GM12864 (cell line): ENCODE measurements around the gene AIRE.
"Not testable (repeated sequence)": the region's sequence is repeated elsewhere in the genome, so short reads cannot be mapped to it uniquely, and the experiment has no call there.

Source experiments
- DNase-seq: peaks from one replicate; pipeline ENCODE4 v3.0.0-alpha.2; 2011; ENCODE audit warnings: low read depth
- H3K4me3 ChIP-seq: 2 replicates; pipeline ENCODE4 v1.5.1; 2011; ENCODE audit warnings: mild to moderate bottlenecking, low read depth, low read length, control low read depth
- TF ChIP-seq, protein P1 (sequence below): IDR thresholded peaks from 2 replicates; pipeline ENCODE4 v1.5.1; 2011; ENCODE audit warnings: low read depth, mild to moderate bottlenecking, moderate library complexity, low read length, control low read depth, inconsistent platforms; ENCODE audit errors: missing control alignments

The AIRE gene

DNA sequence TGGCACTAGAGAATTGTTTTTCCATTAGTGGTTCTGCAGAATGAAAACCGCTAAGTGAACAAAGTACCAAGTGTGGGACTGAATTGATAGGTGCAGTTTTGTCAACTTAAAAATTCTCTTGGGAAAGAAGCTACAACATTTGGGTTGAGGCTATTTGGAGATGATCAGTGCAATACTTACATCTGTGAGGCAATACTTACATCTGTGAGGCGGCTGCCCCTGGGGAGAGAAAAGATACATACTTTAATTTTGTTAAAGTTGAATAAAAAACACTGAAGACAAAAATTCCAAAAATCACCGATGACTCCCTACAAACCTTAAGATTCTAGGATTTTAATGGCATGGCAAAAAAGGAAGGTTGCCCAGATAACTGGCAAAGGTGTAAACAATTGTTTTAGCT lies 51.8 kb downstream of the AIRE start:
- TF ChIP-seq, protein P1, sequence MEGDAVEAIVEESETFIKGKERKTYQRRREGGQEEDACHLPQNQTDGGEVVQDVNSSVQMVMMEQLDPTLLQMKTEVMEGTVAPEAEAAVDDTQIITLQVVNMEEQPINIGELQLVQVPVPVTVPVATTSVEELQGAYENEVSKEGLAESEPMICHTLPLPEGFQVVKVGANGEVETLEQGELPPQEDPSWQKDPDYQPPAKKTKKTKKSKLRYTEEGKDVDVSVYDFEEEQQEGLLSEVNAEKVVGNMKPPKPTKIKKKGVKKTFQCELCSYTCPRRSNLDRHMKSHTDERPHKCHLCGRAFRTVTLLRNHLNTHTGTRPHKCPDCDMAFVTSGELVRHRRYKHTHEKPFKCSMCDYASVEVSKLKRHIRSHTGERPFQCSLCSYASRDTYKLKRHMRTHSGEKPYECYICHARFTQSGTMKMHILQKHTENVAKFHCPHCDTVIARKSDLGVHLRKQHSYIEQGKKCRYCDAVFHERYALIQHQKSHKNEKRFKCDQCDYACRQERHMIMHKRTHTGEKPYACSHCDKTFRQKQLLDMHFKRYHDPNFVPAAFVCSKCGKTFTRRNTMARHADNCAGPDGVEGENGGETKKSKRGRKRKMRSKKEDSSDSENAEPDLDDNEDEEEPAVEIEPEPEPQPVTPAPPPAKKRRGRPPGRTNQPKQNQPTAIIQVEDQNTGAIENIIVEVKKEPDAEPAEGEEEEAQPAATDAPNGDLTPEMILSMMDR, result no peak
- no peak overlapping the region for H3K4me3 ChIP-seq
- DNase-seq, result no peak

DNA sequence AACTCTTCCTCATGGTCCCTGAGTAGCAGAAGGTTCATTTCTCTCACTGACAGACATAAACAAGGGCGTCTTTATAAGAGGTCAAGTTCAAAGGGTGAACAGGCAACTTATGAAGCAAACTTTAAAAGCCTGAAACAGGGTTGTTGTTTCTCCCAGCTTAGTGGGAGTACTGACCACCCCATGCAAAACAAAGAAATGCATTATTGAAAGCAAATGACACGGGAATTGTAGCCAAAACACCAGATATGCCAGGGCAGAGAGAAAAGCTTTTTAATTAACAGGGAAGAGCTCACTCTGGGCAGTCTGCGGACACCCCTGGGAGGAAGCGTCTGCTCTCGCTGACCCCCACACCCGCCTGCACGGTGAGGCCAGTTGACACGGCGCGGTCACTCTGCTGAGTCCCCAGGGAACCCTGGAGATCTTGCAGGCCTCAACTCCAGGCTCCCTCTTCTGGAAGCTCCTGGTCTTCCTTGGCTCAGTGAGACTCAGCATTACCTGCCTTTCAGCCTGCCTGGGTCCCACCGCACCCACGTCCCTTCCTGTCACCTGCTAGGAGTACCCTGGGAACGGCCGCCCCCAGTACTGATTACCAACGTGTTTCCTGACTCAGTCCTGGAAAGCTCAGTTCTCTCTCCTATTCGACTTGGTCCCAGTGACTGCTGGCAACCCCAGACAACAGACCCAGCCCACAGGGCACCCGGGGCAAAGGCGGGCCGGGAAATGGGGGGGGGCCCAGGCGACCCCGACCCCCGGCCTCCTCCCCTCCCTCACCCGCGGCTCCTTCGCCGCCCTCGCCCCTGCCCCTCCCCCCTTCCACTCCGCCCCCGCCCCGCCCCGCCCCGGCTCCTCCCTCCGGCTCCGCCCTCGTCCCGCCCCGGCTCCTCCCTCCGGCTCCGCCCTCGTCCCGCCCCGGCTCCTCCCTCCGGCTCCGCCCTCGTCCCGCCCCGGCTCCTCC lies 52.5 kb downstream of the AIRE start:
- DNase-seq, result no peak
- H3K4me3 ChIP-seq, result peak overlapping the region; percentile 20; the same call in 1 of the 2 replicates
- TF ChIP-seq, protein P1, result no peak

DNA sequence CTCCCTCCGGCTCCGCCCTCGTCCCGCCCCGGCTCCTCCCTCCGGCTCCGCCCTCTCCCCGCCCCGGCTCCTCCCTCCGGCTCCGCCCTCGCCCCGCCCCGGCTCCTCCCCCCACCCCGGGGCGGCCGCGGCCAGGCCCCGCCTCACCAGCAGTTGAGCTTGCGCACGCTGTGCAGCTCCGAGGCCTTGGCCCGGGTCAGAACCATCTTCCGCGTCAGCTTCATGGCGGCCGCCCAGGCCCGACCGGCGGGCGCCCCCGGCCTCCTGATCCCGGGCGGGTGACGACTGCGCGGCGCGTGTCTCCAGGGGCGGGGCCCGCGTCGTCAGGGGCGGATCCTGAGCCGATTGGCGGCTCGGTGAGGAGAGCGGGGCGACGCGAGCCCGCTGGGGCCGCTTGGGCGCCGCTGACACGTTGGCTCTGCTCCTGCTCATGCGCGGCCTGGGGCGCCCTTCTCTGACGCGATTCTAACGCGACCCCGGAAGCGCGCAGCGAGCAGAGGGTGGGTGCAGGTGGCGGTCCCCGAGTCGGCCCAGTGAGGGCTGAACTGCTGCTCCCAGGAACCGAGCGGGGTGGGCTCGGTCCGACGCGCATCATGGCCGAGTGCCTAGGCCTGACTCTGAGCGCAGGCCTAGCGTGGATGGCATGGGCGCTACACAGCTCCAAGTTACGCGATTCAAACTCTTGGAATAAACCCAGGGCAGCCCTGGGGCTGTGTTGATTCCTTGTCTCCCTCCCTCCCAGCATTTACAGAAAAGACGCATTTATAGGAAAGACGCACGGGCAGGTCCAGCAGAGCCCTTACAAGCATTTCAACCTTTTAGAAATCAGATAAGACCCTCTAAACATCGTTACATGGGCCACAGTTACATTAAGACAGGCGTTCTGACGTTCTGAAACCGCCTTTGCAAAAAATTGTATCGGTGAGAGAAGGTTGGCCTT lies 53.6 kb downstream of the AIRE start, which contains the start of gene CFAP410:
Gene CFAP410, minus strand, starts transcription at position 420 of the 940 bp plus-strand sequence. Its CDS starts 196 bp downstream, at position 224.
- peak; percentile 80 for DNase-seq
- TF ChIP-seq, protein P1, result no peak
- H3K4me3 ChIP-seq, result peak within 1 kb of the TSS; percentile 81

DNA sequence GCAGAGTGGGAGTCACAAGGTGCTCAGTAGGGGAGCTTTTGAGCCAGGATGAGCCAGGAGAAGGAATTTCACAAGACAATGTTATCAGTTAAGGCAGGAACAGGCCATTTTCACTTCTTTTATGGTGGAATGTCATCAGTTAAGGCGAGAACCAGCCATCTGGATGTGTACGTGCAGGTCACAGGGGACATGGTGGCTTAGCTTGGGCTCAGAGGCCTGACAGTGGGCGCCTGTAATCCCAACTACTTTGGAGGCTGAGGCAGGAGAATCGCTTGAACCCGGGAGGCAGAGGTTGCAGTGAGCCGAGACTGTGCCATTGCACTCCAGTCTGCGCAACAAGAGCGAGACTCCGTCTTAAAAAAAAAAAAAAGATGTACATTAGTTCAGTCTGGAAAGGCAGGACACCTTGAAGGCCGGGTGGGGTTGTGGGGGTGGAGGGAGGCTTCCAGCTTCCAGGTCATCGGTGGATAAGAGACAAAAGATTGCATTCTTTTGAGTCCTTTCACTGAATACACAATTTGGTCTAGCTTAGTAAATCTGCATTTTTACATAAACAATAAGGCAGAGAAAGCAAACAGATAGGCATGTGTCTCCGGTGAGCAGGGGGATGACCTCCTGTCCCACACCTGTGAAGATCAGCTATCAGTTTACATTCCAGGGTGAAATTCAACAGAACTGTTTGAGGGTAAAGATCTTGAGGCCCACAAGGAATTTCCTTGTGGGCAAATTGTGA lies 56.2 kb downstream of the AIRE start:
- not testable (repeated sequence) for H3K4me3 ChIP-seq, DNase-seq

DNA sequence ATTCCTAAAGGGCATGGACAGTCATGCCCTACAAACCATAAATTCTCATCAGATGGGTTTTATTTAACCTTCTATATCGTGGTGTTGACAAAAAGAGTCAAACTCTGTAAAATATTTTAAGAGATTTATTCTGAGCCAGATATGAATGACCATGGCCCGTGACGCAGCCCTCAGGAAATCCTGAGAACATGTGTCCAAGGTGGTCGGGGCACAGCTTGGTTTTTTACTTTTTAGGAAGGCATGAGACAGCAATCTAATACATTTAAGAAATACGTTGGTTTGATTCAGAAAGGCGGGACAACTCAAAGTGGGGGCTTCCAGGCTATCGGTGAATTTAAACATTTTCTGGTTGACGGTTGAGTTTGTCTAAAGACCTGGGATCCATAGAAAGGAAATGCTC lies 57.3 kb downstream of the AIRE start:
- not testable (repeated sequence) for DNase-seq, H3K4me3 ChIP-seq

DNA sequence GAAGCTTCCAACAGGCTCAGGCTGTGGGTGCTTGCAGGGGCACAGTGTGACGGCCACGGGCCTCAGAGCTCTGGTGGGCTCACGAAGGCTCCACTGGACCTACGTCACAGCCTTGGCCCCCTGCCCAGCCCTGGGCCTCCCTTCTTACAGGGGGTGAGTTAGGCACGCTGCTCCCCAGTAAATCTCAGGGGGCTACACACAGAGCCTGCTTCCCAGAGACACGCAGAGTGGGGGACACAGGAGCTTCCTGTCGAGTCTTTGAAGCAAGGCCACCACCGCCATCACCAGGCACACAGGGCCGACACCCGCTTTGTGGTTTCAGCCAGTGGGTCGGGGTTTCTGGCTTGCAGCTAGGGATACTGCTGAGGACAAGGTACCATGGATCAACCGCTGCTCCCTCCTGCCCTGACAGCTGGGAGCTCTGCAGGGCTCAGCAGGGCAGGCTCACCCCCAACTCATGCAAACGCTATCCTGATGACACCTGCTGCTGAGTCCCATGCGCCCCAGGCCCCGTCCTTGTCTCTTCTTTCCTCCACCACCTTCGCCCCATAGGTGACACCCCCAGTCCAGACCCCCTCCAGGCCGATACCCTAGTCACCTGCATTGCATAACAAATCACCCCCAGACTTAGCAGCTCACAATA lies 59.0 kb downstream of the AIRE start:
- no peak overlapping the region for H3K4me3 ChIP-seq
- TF ChIP-seq, protein P1, result no peak
- DNase-seq, result no peak

DNA sequence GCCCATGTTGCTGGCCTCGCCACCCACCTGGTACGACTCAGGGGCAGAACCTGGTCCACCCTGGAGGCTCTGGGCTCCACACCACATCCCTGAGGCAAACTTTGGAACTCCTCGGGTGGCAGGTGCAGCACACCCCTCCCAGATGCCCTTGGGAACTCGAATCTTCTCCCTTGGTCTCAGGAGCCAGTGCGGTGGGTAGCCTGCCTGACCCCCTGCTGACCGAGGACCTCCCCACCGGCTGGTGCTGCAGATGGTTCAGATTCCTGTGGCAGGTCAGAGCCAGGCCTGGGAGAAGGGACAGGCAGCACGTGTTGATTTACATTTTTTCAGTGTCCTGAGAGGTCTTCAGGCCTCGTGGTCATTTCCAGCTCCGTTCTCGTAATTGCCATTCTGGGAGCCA lies 59.8 kb downstream of the AIRE start:
- DNase-seq, result no peak
- TF ChIP-seq, protein P1, result no peak
- H3K4me3 ChIP-seq, result no peak overlapping the region
